GM06990 (cell line): ENCODE measurements around the gene CBX2.

Experiments used
- DNase-seq: peaks from one replicate; pipeline ENCODE4 v3.0.0-alpha.2; 2011; ENCODE audit not compliant: insufficient read length; ENCODE audit errors: extremely low read depth
- H3K27me3 ChIP-seq: replicated peaks from 2 replicates; pipeline ENCODE4 v1.6.0; 2011; ENCODE audit warnings: low read length; ENCODE audit not compliant: control insufficient read depth, insufficient read depth
- H3K36me3 ChIP-seq: 2 replicates; pipeline ENCODE4 v1.5.1; 2011; ENCODE audit warnings: low read length; ENCODE audit not compliant: control insufficient read depth, insufficient read depth
- H3K4me3 ChIP-seq: replicated peaks from 2 replicates; pipeline ENCODE4 v1.5.1; 2011; ENCODE audit warnings: low read depth, mild to moderate bottlenecking, control low read depth, low read length
- CTCF ChIP-seq: IDR thresholded peaks from 2 replicates; pipeline ENCODE4 v1.5.1; 2011; ENCODE audit warnings: low read length, control low read depth, mild to moderate bottlenecking, inconsistent platforms; ENCODE audit not compliant: insufficient read depth, poor library complexity, severe bottlenecking

The CBX2 gene

GRCh38 chr17:79746889-79747507, 30.9 kb upstream of the CBX2 start:
- no peak for DNase-seq
- Histone ChIP-seq H3K4me3 (no peak overlapping the region), H3K36me3 (no peaks in the 10 kb centered on the region), H3K27me3 (no peaks in the 10 kb centered on the region; the same call in 1 of the 2 replicates)
- no peak for TF ChIP-seq CTCF

GRCh38 chr17:79747508-79748294, 30.2 kb upstream of the CBX2 start:
- H3K4me3 ChIP-seq = no peak overlapping the region
- no peak for DNase-seq
- no peak for TF ChIP-seq CTCF
- no peaks in the 10 kb centered on the region; the same call in 1 of the 2 replicates for H3K27me3 ChIP-seq
- no peaks in the 10 kb centered on the region for H3K36me3 ChIP-seq

GRCh38 chr17:79748295-79749099, 29.5 kb upstream of the CBX2 start:
- Histone ChIP-seq H3K27me3 (no peaks in the 10 kb centered on the region; the same call in 1 of the 2 replicates), H3K36me3 (no peaks in the 10 kb centered on the region), H3K4me3 (no peak overlapping the region)
- no peak for TF ChIP-seq CTCF
- DNase-seq = no peak

- Histone ChIP-seq H3K36me3 (no peaks in the 10 kb centered on the region), H3K4me3 (no peak overlapping the region), H3K27me3 (no peaks in the 10 kb centered on the region; the same call in 1 of the 2 replicates)
- no peak for DNase-seq
- no peak for TF ChIP-seq CTCF
These were observed 28.7 kb upstream of the CBX2 start for GRCh38 chr17:79749156-79749815.

- no peak overlapping the region for H3K4me3 ChIP-seq
- H3K36me3 ChIP-seq = no peaks in the 10 kb centered on the region
- no peak for DNase-seq
- H3K27me3 ChIP-seq = no peaks in the 10 kb centered on the region; the same call in 1 of the 2 replicates
- TF ChIP-seq CTCF = no peak
These were observed 28.0 kb upstream of the CBX2 start for GRCh38 chr17:79749958-79750357.
